HepG2 (cell line): Measurements from ENCODE around the gene C10orf53. TPM values are rescaled to one million over a fixed set of nuclear protein-coding genes. Genes with fewer than 3 reads are reported as not detected.

Experiments
- ATAC-seq: fragments of 200-7000 bp; cut with Tn5 transposase; 3 replicates; pipeline ENCODE4 v1.9.1; 2020; ENCODE audit warnings: mild to moderate bottlenecking, moderate library complexity
- BruUV-seq: library from RNA; stranded (reverse); fragments of 400-500 nt; replicated peaks from 2 replicates; lab custom pipeline; 2021; lab: Mats Ljungman, UMichigan
- CTCF ChIA-PET: fragments of 300-600 bp; formaldehyde crosslinking; extraction: SDS; loops from one replicate; lab custom pipeline; 2021; ENCODE audit warnings: low total read pairs, inconsistent platforms, low intra/inter-chr PET ratio; lab: Yijun Ruan, JAX
- POLR2A ChIA-PET: fragments of 350-600 bp; sonication (Branson Sonifier 250); formaldehyde crosslinking; loops from one replicate; lab custom pipeline; 2020; ENCODE audit warnings: antibody characterized with exemption, inconsistent platforms; lab: Yijun Ruan, JAX
- DNase-seq: peaks from one replicate; pipeline ENCODE4 v3.0.0-alpha.2; 2015; ENCODE audit warnings: low spot score
- FAIRE-seq: peaks from 3 replicates; lab custom pipeline; 2011; peaks lifted over from hg19 to GRCh38; lab: Jason Lieb, UNC
- H2AFZ ChIP-seq: one replicate; pipeline ENCODE4 v1.6.1; 2011; ENCODE audit warnings: low read length, inconsistent platforms
- H3K27ac ChIP-seq: fragments of 300-600 bp; 3 replicates; pipeline ENCODE4 v1.8.0; 2011; ENCODE audit warnings: mixed run types, mild to moderate bottlenecking, mixed read lengths, low read length, inconsistent platforms; ENCODE audit not compliant: insufficient read depth; ENCODE audit errors: extremely low read length
- H3K27me3 ChIP-seq, 2 experiments: fragments of 200-600 bp in 1 of 2; 2 replicates in 1 of 2; 3 replicates in 1 of 2; pipeline versions ENCODE4 v1.6.0 to v1.8.0; 2011; ENCODE audit warnings: low read length in 2 of 2, mild to moderate bottlenecking in 2 of 2, moderate library complexity in 2 of 2, inconsistent platforms in 1 of 2; ENCODE audit not compliant: insufficient read depth in 2 of 2, control insufficient read depth in 1 of 2
- H3K36me3 ChIP-seq, 2 experiments: fragments of 200-600 bp in 1 of 2; replicated peaks in 1 of 2; 2 replicates in 1 of 2; 3 replicates in 1 of 2; pipeline versions ENCODE4 v1.5.1 to v1.8.0; 2011; ENCODE audit warnings: low read length in 2 of 2, inconsistent platforms in 1 of 2; ENCODE audit not compliant: insufficient read depth in 2 of 2, control insufficient read depth in 1 of 2
- H3K4me1 ChIP-seq: 2 replicates; pipeline ENCODE4 v1.5.1; 2012; ENCODE audit warnings: low read length, inconsistent platforms; ENCODE audit not compliant: insufficient read depth
- H3K4me2 ChIP-seq: 2 replicates; pipeline ENCODE4 v1.6.0; 2011; ENCODE audit warnings: low read depth, low read length, inconsistent platforms
- H3K4me3 ChIP-seq, 3 experiments: fragments of 200-600 bp in 1 of 3; sonication (generic), shearing (Covaris generic) in 1 of 3; replicated peaks in 1 of 3; 2 replicates each; pipeline ENCODE4 v1.5.1; 2011 to 2016; ENCODE audit warnings: low read length in 3 of 3, inconsistent platforms in 2 of 3, low read depth in 2 of 3, mild to moderate bottlenecking in 2 of 3, control low read depth in 1 of 3, mixed read lengths in 1 of 3; ENCODE audit not compliant: insufficient read depth in 1 of 3
- H3K79me2 ChIP-seq: one replicate; pipeline ENCODE4 v1.6.1; 2011; ENCODE audit warnings: low read length, inconsistent platforms; ENCODE audit not compliant: insufficient read depth
- H3K9ac ChIP-seq: 2 replicates; pipeline ENCODE4 v1.6.0; 2011; ENCODE audit warnings: mild to moderate bottlenecking, low read depth, low read length, inconsistent platforms; ENCODE audit not compliant: insufficient read depth
- H3K9me3 ChIP-seq: 2 replicates; pipeline ENCODE4 v1.5.1; 2012; ENCODE audit warnings: mild to moderate bottlenecking, low read length
- H4K20me1 ChIP-seq: 2 replicates; pipeline ENCODE4 v1.6.0; 2011; ENCODE audit warnings: inconsistent platforms, mild to moderate bottlenecking, low read length, moderate library complexity; ENCODE audit not compliant: insufficient read depth
- ATF6 ChIP-seq: sonication (generic); formaldehyde crosslinking; conservative IDR thresholded peaks from 2 replicates; pipeline ENCODE4 v1.4.0; 2020; ENCODE audit warnings: missing genetic modification reagents
- EED ChIP-seq: sonication (generic); formaldehyde crosslinking; IDR thresholded peaks from 2 replicates; pipeline ENCODE4 v1.5.0; 2020; ENCODE audit warnings: mild to moderate bottlenecking, missing genetic modification reagents
- KAT8 ChIP-seq: IDR thresholded peaks from 2 replicates; pipeline ENCODE4 v1.6.1; 2016; ENCODE audit warnings: missing genetic modification reagents, missing compliant biosample characterization
- MLX ChIP-seq: IDR thresholded peaks from 2 replicates; pipeline ENCODE4 v1.6.1; 2016
- MNT ChIP-seq: fragments of 450-650 bp; IDR thresholded peaks from 2 replicates; pipeline ENCODE4 v1.6.1; 2016
- PHF8 ChIP-seq: sonication (generic); formaldehyde crosslinking; IDR thresholded peaks from 2 replicates; pipeline ENCODE4 v1.5.0; 2020; ENCODE audit warnings: missing genetic modification reagents
- SNAI1 ChIP-seq: sonication (generic); formaldehyde crosslinking; IDR thresholded peaks from 2 replicates; pipeline ENCODE4 v1.5.0; 2020; ENCODE audit warnings: mild to moderate bottlenecking, missing genetic modification reagents, borderline replicate concordance
- TARDBP ChIP-seq: sonication (generic); formaldehyde crosslinking; IDR thresholded peaks from 2 replicates; pipeline ENCODE4 v1.8.0; 2022; ENCODE audit warnings: mild to moderate bottlenecking, missing genetic modification reagents
- ZNF841 ChIP-seq: sonication (generic); formaldehyde crosslinking; IDR thresholded peaks from 2 replicates; pipeline ENCODE4 v1.8.1; 2023; ENCODE audit warnings: missing genetic modification reagents, borderline replicate concordance
- WGBS: methylation state at CpG from one replicate; pipeline ENCODE4 v1.1.6; 2017; ENCODE audit warnings: low lambda C conversion rate; 5-methylcytosine and 5-hydroxymethylcytosine counted together
- in situ Hi-C: cut with HindIII; loops from 2 replicates; pipeline ENCODE4 v1.10.0; 2017; ENCODE audit warnings: low pct_unique_long_range_greater_than_20kb; ENCODE audit not compliant: extremely low pct_ligation_motif_present
- intact Hi-C: fragments of 100-400 bp; cut with micrococcal nuclease; formaldehyde crosslinking; loops from one replicate; pipeline ENCODE4 v1.10.0; 2022; ENCODE audit not compliant: unreplicated experiment
- polyA plus RNA-seq, 8 experiments: library from polyadenylated mRNA; depleted of rRNA in 3 of 8; stranded (reverse) in 7 of 8; unstranded in 1 of 8; fragments of >200 nt; fragmentation: Illumina TruSeq in 4 of 8; extraction: Trizol in 4 of 8; gene quantifications; 2 replicates each; pipeline versions ENCODE4 v1.2.1 to v1.2.3, GENCODE V29; 2011 to 2016; ENCODE audit warnings: low read depth in 4 of 8, missing spikeins in 1 of 8, mixed read lengths in 1 of 8; ENCODE audit not compliant: insufficient read depth in 1 of 8
- total RNA-seq, 5 experiments: library from RNA; depleted of rRNA; stranded (reverse); fragments of >200 nt; fragmentation: Illumina TruSeq; extraction: Trizol; gene quantifications; 2 replicates each; pipeline ENCODE4 v1.2.3, GENCODE V29; 2016; ENCODE audit warnings: low read depth in 1 of 5
- TF ChIP-seq, protein P1 (sequence below): IDR thresholded peaks from 2 replicates; pipeline ENCODE4 v1.6.1; 2012; ENCODE audit warnings: low read depth, low read length, improper control_type of control experiment
- TF ChIP-seq, protein P2 (sequence below): sonication (generic); formaldehyde crosslinking; IDR thresholded peaks from 2 replicates; pipeline ENCODE4 v1.4.0; 2020; ENCODE audit warnings: missing genetic modification reagents
- TF ChIP-seq, protein P3 (sequence below): sonication (generic); formaldehyde crosslinking; conservative IDR thresholded peaks from 2 replicates; pipeline ENCODE4 v1.8.0; 2022; ENCODE audit warnings: low read depth, missing genetic modification reagents

The C10orf53 gene
- total and polyA plus RNA-seq, 2 of the 13 experiments (the other 11 are each of a cell fraction or from before 2014, with no cell fraction given) = not detected

DNA sequence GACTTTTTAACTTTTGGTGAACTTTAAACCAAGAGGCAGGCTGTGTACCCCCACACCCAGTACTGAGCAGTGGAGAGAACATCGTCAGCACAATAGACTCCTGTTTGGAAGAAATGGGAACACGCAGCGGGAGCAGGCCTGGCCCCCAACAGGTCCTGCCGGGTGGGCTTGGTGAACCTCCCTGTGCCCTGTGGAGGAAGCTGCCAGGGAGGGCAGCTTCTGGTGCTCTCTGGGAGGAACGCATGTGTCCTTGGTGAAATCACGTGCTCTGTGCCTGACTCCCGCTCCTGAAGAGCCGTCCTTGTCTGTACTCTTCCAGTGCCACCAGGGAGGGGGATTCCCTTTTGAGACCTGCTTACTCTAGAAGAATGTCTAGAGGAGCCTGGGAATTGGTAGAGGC lies 34.0 kb upstream of the C10orf53 start:
- ChIA-PET POLR2A (no interaction called here), CTCF (no interaction called here)
- H3K36me3 ChIP-seq = no peaks in the 10 kb centered on the region
- in situ Hi-C loops = no loop called here
- H3K4me3 ChIP-seq = no peak overlapping the region
- no peaks in the 10 kb centered on the region for H3K9me3 ChIP-seq
- peaks cover 3% of the 10 kb centered on the region; the same call in 1 of the 2 replicates for H4K20me1 ChIP-seq
- ATAC-seq (no peak), DNase-seq (no peak), FAIRE-seq (no peak)
- H3K4me2 ChIP-seq = no peak overlapping the region
- no peak overlapping the region for H2AFZ ChIP-seq
- no peak overlapping the region for H3K27ac ChIP-seq
- H3K9ac ChIP-seq = no peak overlapping the region
- H3K79me2 ChIP-seq = no peaks in the 10 kb centered on the region
- TF ChIP-seq ZNF841 (CRISPR knock-in tag) (no peak), ATF6 (CRISPR knock-in tag) (no peak), MNT (peak; percentile 79), KAT8 (CRISPR knock-in tag) (no peak), TARDBP (no peak), SNAI1 (CRISPR knock-in tag) (no peak), EED (CRISPR knock-in tag) (no peak), MLX (0 out of 2 replicates have a peak, but pooled peaks have one; percentile 23), PHF8 (CRISPR knock-in tag) (no peak)
- TF ChIP-seq, protein P1, sequence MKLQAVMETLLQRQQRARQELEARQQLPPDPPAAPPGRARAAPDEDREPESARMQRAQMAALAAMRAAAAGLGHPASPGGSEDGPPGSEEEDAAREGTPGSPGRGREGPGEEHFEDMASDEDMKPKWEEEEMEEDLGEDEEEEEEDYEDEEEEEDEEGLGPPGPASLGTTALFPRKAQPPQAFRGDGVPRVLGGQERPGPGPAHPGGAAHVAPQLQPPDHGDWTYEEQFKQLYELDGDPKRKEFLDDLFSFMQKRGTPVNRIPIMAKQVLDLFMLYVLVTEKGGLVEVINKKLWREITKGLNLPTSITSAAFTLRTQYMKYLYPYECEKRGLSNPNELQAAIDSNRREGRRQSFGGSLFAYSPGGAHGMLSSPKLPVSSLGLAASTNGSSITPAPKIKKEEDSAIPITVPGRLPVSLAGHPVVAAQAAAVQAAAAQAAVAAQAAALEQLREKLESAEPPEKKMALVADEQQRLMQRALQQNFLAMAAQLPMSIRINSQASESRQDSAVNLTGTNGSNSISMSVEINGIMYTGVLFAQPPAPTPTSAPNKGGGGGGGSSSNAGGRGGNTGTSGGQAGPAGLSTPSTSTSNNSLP = no peak
- TF ChIP-seq, protein P2, sequence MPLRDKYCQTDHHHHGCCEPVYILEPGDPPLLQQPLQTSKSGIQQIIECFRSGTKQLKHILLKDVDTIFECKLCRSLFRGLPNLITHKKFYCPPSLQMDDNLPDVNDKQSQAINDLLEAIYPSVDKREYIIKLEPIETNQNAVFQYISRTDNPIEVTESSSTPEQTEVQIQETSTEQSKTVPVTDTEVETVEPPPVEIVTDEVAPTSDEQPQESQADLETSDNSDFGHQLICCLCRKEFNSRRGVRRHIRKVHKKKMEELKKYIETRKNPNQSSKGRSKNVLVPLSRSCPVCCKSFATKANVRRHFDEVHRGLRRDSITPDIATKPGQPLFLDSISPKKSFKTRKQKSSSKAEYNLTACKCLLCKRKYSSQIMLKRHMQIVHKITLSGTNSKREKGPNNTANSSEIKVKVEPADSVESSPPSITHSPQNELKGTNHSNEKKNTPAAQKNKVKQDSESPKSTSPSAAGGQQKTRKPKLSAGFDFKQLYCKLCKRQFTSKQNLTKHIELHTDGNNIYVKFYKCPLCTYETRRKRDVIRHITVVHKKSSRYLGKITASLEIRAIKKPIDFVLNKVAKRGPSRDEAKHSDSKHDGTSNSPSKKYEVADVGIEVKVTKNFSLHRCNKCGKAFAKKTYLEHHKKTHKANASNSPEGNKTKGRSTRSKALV (CRISPR knock-in tag) = no peak
- TF ChIP-seq, protein P3, sequence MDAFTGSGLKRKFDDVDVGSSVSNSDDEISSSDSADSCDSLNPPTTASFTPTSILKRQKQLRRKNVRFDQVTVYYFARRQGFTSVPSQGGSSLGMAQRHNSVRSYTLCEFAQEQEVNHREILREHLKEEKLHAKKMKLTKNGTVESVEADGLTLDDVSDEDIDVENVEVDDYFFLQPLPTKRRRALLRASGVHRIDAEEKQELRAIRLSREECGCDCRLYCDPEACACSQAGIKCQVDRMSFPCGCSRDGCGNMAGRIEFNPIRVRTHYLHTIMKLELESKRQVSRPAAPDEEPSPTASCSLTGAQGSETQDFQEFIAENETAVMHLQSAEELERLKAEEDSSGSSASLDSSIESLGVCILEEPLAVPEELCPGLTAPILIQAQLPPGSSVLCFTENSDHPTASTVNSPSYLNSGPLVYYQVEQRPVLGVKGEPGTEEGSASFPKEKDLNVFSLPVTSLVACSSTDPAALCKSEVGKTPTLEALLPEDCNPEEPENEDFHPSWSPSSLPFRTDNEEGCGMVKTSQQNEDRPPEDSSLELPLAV (CRISPR knock-in tag) = no peak
- 41% methylated on average over 4 of the region's 8 CpGs for WGBS
- intact Hi-C loops = no loop called here
- no TSS peak for BruUV-seq
- no peaks in the 10 kb centered on the region for H3K4me1 ChIP-seq
- peaks cover 2 to 38% of the 10 kb centered on the region in 2 experiments; a peak in 4 of 5 replicates for H3K27me3 ChIP-seq
